ENCODE results near the gene METTL16.
"Not testable (repeated sequence)": the region's sequence is repeated elsewhere in the genome, so short reads cannot be mapped to it uniquely, and the experiment has no call there.

METTL16 gene

DNA sequence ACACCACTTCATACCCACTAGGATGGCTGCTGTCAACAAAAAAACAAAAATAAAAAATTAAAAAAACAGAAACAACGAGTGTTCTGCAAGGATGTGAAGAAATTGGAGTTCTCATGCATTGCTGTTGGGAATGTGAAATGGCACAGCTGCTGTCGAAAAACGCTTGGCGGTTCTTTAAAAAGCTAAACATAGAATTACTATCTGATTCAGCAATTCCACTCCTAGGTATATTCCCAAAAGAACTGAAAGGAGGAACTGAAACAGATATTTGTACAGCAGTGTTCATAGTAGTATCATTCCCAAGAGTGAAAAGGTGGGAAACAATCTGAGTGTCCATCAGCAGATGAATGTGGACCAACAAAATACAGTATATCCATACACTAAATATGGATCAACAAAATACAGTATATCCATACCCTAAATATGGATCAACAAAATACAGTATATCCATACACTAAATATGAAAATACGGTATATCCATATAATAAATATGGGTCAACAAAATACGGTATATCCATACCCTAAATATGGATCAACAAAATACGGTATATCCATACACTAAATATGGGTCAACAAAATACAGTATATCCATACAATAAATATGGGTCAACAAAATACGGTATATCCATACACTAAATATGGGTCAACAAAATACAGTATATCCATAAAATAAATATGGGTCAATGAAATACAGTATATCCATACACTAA lies 8.7 kb downstream of the METTL16 start:
- no peak for DNase-seq

DNA sequence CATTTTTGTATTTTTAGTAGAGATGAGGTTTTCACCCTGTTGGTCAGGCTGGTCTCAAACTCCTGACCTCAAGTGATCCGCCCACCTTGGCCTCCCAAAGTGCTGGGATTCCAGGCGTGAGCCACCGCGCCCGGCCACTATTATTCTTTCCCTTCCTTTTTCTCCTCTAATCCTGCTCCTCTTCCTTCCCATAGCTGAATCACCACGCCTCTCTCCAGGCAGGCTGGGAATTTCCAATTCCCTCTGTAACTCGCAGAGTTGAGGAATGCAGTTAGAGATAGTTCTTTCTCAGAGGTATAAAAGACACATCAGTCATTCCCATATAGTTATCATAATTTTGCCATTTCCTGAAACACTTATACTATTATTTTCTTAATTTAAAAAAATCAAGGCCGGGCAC lies 11.2 kb downstream of the METTL16 start:
- DNase-seq: no peak

DNA sequence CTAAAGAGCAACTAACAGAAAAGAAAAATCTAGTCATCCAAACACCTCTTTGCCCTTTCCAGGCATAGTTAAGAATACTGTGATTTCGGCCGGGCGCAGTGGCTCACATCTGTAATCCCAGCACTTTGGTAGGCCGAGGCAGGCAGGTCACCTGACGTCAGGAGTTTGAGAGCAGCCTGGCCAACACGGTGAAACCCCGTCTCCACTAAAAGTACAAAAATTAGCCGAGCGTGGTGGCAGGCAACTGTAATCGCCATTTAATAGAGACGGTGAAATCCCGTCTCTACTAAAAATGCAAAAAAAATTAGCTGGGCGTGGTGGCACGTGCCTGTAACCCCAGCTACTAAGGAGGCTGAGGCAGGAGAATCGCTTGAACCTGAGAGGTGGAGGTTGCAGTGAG lies 22.4 kb downstream of the METTL16 start:
- not testable (repeated sequence) for DNase-seq

DNA sequence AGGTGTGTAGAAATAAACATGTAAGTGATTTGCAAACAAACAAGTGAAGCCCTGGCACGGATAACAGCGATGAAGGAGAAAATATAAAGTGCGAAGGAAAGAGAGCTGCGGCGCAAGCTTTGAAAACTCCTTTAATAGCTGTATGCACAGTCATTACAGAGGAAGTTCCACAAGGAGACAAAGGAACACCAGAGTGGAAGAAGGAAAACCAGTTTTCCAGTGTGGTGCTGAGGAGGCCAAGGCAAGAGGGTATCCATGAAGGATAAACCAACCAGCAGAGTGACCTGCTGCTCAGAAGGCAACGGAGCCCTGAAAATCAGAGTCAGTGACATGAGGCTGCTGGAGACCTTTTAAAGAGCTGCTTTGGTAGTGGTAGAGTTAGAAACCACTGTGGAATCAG lies 24.4 kb downstream of the METTL16 start:
- DNase-seq: no peak

DNA sequence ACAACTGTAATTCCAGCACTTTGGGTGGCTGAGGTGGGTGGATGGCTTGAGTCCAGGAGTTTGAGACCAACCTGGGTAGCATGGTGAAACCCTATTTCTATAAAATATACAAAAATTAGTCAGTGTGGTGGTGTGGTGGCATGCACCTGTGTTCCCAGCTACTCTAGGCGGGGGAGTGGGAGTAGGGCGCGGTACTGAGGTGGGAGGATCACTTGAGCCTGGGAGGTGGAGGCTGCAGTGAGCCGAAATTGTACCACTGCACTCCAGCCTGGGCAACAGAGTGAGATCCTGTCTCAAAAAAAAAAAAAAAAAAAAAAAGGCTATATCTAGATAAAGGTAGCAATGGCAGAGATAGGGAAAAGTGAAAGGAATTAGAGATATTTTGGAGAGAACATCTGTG lies 25.0 kb downstream of the METTL16 start:
- not testable (repeated sequence) for DNase-seq

DNA sequence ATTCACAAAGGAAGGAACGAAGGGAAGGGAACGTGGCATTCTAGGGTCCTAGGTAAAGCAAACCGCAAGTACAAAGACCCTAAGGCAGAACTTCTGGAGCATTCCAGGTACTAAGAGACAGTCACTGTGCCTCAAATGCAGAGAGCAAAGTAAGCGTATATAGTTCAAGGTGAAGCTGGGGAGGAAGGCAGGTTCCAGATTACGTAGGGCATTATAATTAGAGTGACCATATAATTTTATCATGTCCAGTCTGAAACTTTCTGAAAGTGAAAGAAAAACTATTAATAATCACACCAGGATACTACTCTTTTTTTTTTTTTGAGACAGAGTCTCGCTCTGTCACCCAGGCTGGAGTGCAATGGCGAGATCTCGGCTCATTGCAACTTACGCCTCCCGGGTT lies 25.7 kb downstream of the METTL16 start:
- DNase-seq: no peak

DNA sequence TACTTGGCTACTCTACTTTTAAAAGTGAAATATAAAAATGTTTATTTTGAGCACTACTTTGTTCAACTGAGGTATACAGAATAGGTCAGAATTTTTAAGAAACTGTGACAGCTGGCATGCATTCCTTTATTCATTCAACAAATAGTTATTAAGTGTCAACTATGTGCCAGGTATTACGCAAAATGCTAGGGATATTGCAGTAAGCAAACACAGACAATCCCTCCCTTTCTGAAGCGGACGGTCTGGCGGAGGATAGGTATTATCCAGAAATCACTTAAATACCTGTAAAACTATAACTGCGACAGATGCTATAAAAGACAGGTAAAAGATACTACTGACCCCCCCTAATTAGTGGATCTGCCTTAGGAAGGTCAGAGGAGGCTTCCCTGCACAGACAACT lies 26.1 kb downstream of the METTL16 start:
- DNase-seq: no peak

DNA sequence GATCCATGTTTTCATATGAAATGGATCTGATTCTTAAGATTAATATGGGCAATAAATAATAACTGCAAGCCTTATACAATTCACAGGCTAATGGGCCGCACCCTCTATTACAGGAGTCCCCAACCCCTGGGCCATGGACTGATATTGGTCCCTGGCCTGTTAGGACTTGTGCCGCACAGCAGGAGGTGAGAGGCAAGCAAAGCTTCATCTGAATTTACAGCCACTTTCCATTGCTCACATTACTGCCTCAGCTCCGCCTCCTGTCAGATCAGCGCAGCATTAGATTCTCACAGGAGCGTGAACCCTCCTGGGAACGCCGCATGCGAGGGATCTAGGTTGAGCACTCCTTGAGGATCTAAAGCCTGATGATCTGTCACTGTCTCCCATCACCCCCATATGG lies 26.8 kb downstream of the METTL16 start:
- DNase-seq: peak; percentile 83

DNA sequence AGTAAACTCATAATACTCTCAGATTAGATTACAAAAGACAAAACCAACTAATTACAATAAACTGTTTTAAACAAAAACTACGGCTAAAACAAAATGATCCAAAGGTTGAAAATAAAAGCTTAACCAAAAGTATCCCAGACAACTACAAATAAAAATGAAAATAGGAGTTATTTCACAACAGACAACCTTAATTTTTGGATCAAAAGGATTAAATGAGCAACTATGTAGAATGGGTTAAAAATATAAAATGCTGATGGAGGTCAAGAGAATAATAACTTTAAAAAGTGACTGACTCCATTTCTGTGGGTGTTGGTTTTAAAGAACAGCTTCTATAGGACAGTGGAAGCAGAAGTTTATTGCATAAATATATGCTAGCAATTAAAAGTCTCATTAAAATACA lies 28.6 kb downstream of the METTL16 start:
- no peak for DNase-seq

DNA sequence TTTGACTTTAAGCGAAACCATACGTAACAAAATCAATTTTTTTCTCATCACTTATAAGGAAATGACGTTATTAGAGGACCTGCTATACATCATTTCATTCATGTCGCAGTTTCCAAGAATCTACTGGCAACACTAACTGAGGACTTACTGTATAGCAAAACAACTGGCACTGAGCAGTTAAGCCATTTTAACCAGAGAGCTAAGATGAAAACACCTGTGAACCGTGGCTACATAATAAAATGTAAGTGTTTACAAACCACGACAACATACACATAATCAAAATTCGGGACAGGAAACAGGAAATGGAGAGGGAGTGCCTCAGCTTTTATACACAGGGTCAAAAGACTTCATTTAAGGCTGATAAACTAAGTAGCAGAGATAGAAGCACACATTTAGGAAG lies 29.5 kb downstream of the METTL16 start:
- no peak for DNase-seq

DNA sequence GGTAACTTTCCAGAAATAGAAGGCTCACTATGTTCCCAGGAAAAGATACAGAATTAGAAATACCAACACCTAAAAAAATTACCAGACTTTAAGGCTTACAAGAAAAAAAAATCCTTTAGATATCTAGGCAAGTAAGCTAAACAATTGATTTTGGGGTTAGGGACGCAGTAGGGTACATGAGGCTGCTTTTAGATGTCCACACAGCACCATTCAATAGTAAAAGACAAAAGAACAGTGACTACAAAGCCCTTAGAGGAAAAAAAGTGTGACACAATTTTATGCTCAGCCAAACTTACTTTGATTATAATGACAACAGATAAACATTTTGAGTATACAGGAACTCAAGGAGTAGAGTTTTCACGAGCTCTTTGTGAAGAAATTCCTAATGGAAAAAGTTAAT lies 29.9 kb downstream of the METTL16 start:
- no peak for DNase-seq

DNA sequence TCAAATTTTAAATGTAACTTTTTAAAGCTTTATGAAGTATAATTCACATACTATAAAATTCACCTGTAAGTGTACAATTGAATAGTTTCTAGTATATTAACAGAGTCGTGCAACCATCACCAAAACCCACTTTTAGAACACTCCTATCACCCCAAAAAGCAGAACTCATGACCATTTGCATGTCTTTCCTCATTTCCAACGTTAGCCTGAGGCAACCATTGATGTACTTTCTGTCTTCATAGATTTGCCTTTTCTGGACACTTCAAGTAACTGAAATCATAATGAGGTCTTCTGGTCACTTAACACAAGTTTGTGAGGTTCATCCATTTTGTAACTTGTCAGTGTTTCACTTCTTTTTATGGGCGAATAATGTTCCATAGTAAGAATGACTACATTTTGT lies 33.2 kb downstream of the METTL16 start:
- DNase-seq: no peak

DNA sequence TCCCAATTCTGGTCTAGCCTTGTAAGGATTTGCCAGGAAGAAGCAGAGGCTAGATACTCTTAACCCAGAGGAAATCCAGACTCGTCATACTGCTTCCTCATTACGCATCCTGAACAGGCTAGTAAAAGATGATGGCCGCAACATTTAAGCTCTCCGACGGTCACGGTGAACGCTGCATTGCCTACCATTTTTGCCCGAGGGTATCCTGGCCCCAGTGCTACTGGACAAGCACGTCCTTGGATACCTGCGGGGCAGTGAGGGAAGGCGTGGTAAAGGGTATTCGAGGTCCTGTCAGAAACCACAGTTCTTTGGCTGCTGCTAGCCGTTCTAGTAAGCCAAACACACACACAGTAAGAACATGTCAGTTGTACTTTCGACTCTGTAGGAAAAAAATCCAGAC lies 36.6 kb downstream of the METTL16 start:
- DNase-seq: no peak

DNA sequence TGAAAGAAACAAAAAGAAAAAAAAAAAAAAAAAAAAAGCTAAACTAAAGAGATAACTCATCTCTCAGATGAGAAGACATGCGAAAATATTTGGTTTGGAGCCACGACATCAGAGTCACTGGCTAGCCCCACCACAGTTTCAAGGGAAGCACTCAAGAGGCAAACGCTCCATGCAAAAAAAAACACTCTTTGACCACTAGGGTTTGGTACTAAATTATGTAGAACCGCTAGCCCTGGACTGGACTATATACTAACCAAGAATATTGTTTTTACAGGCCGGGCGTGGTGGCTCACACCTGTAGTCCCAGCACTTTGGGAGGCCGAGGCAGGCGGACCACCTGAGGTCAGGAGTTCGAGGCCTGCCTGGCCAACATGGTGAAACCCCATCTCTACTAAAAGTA lies 37.3 kb downstream of the METTL16 start:
- DNase-seq: no peak

DNA sequence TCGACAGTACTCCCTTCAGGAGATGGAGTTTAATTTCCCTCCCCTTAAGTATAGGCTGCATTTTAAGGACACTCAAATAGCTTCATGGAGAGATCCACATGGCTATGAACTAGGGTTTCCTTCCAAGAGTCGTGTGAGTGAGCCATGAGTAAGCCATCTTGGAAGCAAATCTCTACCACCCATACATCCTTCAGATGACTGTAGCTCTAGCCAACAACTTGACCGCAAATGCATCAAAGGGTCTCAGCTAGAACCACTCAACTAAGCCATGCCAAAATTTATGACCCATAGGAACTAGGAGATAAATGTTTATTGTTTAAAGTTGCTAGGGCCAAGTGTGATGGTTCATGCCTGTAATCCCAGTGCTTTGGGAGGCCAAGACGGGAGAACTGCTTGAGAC lies 43.4 kb downstream of the METTL16 start:
- DNase-seq: no peak

DNA sequence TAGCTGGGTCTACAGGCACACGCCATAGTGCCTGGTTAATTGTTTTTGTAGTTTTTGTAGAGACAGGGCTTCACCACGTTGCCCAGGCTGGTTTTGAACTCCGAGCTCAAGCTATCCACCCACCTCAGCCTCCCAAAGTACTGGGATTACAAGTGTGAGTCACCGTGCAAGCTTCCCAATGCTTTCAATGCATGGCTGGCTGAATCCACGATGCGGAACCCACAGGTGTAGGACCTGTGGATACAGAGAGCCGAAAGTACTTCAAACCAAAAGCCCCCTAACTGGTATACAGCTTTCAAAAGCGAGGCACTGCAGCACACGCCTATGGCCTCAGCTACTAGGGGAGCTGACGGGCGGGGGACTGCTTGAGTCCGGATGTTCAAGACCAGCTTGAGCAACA lies 44.8 kb downstream of the METTL16 start:
- DNase-seq: no peak

DNA sequence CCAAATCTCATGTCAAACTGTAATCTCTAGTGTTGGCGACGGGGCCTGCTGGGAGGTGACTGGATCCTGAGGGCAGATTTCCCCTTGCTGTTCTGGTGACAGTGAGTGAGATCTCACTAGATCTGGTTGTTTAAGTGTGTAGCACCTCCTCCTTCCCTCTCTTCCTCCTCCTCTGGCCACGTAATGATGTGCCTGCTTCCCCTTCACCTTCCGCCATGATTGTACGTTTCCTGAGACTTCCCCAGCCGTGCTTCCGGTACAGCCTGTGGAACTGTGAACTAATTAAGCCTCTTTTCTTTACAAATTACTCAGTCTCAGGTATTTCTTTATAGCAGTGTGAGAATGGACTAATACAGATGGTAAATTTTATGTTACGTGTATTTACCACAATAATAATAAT lies 49.2 kb downstream of the METTL16 start:
- DNase-seq: no peak

DNA sequence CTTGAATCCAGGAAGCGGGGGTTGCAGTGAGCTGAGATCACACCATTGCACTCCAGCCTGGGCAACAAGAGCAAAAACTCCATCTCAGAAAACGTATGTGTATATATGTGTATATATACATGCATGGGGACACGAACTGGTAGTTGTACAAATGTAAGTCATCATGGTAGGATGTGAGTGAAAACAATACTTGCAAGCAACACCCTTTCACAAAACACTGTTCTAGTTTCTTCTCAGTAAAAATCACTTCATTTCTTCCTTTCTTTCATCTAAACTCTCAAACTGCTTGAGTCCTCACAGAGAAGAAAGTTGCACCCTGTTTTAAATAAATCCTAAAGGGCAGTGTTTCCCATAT lies 51.8 kb downstream of the METTL16 start:
- DNase-seq: no peak

DNA sequence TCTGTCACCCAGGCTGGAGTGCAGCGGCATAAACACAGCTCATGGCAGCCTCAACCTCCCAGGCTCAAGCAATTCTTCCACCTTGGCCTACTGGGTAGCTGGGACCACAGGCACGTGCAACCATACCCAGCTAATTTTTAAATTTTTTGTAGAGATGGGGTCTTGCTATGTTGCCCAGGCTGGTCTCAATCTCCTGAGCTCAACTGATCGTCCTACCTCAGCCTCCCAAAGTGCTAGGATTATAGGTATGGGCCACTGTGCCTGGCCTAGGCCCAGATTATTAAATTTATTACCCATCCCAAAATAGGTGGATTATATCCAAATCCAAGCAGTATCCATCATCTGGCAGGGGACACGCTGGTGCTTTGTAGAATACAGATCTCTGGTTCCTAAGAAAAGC lies 53.8 kb downstream of the METTL16 start:
- DNase-seq: no peak

DNA sequence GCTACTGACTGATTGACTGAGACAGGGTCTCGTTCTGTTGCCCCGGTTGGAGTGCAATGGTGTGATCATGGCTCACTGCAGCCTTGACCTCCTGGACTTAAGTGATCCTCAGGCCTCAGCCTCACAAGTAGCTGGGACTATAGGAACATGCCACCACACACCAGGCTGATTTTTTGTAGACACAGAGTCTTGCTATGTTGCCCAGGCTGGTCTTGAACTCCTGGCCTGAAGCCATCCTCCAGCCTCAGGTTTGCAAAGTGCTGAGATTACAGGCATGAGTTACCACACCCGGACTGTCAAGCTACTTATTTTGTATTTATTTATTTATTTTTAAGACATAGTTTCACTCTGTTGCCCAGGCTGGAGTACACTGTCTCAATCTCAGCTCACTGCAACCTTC lies 55.2 kb downstream of the METTL16 start:
- no peak for DNase-seq

DNA sequence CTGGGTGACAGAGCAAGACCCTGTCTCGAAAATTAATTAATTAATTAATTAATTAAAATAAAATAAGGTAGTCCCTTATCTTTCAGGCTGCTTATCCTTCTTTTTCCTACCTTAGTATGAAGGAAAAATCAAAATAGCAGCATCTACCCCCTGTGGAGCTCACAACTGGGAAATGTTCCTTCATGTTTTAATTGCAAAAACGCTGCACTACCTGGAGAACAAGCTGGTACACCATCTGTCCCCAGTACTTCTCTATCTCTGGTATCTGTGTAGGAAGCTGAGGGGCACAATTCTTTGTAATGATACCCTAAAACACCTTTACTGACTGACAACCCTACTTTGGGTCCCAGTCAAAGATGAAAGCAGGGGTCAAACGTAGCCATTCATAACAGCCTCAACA lies 55.7 kb downstream of the METTL16 start:
- DNase-seq: peak; percentile 45

DNA sequence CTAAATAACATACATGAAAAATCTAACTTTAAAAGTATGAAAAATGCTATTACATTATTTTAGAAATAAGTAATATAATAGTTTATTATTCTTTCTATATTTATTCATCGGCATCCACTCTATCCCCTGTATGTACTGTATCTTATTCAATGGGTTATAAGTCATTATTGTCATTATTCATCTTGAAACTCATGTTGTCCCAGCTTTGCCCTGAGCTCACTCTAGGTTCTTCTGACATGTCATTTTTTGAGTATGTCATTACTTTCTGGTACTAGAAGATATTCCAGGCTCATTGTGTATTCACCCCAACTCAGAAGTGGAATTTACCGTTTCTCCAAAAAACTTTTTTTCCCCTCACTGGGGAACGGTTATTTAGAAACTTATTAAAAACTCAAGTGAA lies 57.8 kb downstream of the METTL16 start:
- DNase-seq: no peak

DNA sequence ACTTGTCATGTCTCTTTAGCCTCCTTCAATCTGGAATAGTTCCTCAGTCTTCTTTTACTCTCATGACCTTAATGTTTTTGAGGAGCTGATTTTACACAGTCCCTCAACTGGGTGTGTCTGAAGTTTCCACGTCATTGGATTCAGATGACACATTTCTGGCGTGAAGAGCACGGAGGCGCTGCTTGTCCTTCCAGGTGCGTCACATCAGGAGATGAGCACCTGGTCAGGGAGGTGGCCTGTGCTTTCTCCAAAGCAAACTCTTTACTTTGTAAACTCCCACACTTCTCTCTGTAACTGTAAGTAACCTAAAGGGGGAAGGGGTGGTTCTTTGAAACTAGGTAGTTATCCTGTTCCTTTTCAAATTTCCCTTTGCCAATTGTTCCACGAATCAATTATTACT lies 58.4 kb downstream of the METTL16 start:
- no peak for DNase-seq

DNA sequence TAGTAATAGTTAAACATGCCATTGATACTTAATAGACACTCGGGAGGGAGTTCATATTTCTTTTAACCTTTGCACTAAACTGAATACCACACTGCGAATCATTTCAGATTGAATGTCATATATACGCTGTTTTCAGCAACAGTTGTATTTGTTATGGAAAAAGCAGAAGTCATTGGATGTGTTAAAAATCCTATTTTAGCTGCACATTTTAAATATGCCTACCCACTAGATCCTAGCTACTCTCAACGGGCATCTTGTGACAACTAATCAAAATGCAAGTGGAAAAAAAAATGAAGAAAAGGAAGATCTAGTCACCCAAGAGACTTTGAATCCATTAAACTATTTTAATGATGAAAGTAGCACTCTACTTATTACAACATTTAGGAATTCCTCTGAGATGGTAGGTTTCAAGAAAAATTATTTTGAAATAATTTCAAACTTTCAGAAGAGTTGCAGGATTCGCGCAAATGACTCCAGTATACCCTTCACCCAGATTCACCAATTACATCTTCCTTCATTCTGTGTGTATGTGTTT lies 59.4 kb downstream of the METTL16 start:
- no peak for DNase-seq

DNA sequence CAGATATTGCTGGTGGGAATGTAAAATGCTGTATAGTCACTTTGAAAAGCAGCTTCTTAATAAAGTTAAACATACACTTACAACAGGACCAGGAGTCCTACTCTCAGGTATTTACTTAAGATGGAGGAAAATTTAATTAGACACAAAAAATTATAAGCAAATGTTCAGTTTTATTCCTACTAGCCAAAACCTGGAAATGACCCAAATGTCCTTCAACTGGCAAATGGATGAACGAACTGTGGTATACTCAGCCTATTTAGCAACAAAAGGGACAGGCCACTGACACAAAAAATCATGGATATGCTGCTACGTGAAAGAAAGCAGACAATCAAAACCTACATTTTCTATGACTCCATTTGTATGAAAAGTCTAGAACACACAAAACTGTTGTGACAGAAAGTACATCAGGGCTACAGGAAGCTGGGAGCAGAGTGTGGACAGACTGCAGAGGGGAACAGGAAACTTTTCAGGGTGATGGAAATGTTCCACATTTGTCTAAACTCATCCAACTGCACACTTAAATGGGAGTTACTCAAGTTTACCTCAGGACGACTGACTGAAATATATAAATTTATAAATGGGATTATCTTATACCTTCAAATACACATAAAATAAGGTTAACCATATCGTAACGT lies 61.6 kb downstream of the METTL16 start:
- DNase-seq: no peak
